Left lung (tissue), 10 donors: ENCODE data around the gene DEFB125. TPM values are rescaled to one million over a fixed set of nuclear protein-coding genes. Genes with fewer than 3 reads are reported as not detected.
"Not testable (repeated sequence)": the region's sequence is repeated elsewhere in the genome, so short reads cannot be mapped to it uniquely, and the experiment has no call there.

ENCODE experiments used
- ATAC-seq: fragments of 200-7000 bp; cut with Tn5 transposase; one replicate; pipeline ENCODE4 v1.9.1; 2020; ENCODE audit warnings: moderate library complexity
- DNase-seq, 4 donors: peaks; one replicate each; pipeline ENCODE4 v3.0.0-alpha.2; 2013 to 2020
- H3K27ac ChIP-seq, 2 donors: fragments of 200-600 bp; sonication (generic) in 1 of 2; one replicate each; pipeline versions ENCODE4 v1.5.0 to v1.8.0; 2020 to 2021
- H3K27me3 ChIP-seq, 2 donors: fragments of 200-600 bp; sonication (generic) in 1 of 2; one replicate each; pipeline versions ENCODE4 v1.5.0 to v1.8.0; 2020 to 2021
- H3K36me3 ChIP-seq, 2 donors: fragments of 200-600 bp; sonication (generic) in 1 of 2; one replicate each; pipeline versions ENCODE4 v1.5.0 to v1.8.0; 2020 to 2021
- H3K4me1 ChIP-seq, 2 donors: fragments of 200-600 bp; one replicate each; pipeline ENCODE4 v1.8.0; 2021
- H3K4me3 ChIP-seq, 2 donors: fragments of 200-600 bp; sonication (generic) in 1 of 2; one replicate each; pipeline versions ENCODE4 v1.5.0 to v1.8.0; 2020 to 2021; ENCODE audit warnings: mild to moderate bottlenecking in 1 of 2
- H3K9me3 ChIP-seq, 2 donors: fragments of 200-600 bp; sonication (generic) in 1 of 2; one replicate each; pipeline versions ENCODE4 v1.5.0 to v1.8.0; 2020 to 2021
- CTCF ChIP-seq, 2 donors: fragments of 200-600 bp; sonication (generic) in 1 of 2; IDR thresholded peaks; one replicate each; pipeline versions ENCODE4 v1.5.0 to v1.8.0; 2021; ENCODE audit warnings: antibody characterized with exemption in 2 of 2
- intact Hi-C, 2 donors: fragments of 100-400 bp; cut with DNase I; formaldehyde crosslinking; loops; one replicate each; pipeline versions ENCODE4 v1.11.2 to v1.14.2; 2022
- polyA plus RNA-seq, 6 donors: library from polyadenylated mRNA; unstranded; fragments of 120-200 nt; gene quantifications; one replicate each; pipeline ENCODE4 v1.2.1, GENCODE V29; 2013; ENCODE audit not compliant: insufficient read length in 6 of 6
- total RNA-seq, 2 donors: library from RNA; stranded (reverse); fragmentation: NEBNext Ultra II Directional; extraction: Animal tissue kit (Norgen Biotek cat#: 25700); gene quantifications; one replicate each; pipeline ENCODE4 v1.2.1, GENCODE V29; 2021
- donor health status: DM: no; HTN: yes; CAD: no.
- donor health status: DM: no; HTN: no; CAD: no.

The DEFB125 gene
- total and polyA plus RNA-seq, 8 donors: not detected

- Histone ChIP-seq H3K36me3 (no peaks in the 10 kb centered on the region), H3K4me3 (no peak overlapping the region), H3K27ac (no peak overlapping the region), H3K9me3 (peaks cover 0 to 16% of the 10 kb centered on the region in 2 donors), H3K27me3 (peaks cover 0 to 20% of the 10 kb centered on the region in 2 donors), H3K4me1 (no peaks in the 10 kb centered on the region)
- intact Hi-C loops: no loop called here
- no peak for TF ChIP-seq CTCF (IDR thresholded peaks at IDR 0.05)
- ATAC-seq (peak; percentile 99), DNase-seq (no peak)
Observed at GRCh38 chr20:90651-91050, 3.2 kb downstream of the DEFB125 start.

GRCh38 chr20:93641-94040 lies 6.2 kb downstream of the DEFB125 start:
- Histone ChIP-seq H3K9me3 (peaks cover 0 to 25% of the 10 kb centered on the region in 2 donors), H3K27me3 (peaks cover 0 to 13% of the 10 kb centered on the region in 2 donors), H3K36me3 (no peaks in the 10 kb centered on the region), H3K4me1 (no peaks in the 10 kb centered on the region), H3K27ac (no peak overlapping the region), H3K4me3 (no peak overlapping the region)
- TF ChIP-seq CTCF (IDR thresholded peaks at IDR 0.05): no peak
- intact Hi-C loops: no loop called here
- DNase-seq (no peak), ATAC-seq (no peak)

- H3K4me3 ChIP-seq: no peak overlapping the region
- H3K27me3 ChIP-seq: peaks cover 0 to 13% of the 10 kb centered on the region in 2 donors
- H3K4me1 ChIP-seq: no peaks in the 10 kb centered on the region
- no peak for TF ChIP-seq CTCF (IDR thresholded peaks at IDR 0.05)
- H3K9me3 ChIP-seq: peaks cover 0 to 25% of the 10 kb centered on the region in 2 donors
- intact Hi-C loops: no loop called here
- H3K27ac ChIP-seq: no peak overlapping the region
- H3K36me3 ChIP-seq: no peaks in the 10 kb centered on the region
- ATAC-seq (no peak), DNase-seq (no peak)
Observed at GRCh38 chr20:95215-95614, 7.7 kb downstream of the DEFB125 start.

- H3K36me3 ChIP-seq, H3K4me1 ChIP-seq, ATAC-seq, intact Hi-C loops, H3K4me3 ChIP-seq, H3K27ac ChIP-seq, DNase-seq: not testable (repeated sequence)
- Histone ChIP-seq H3K27me3 (peaks cover 0 to 14% of the 10 kb centered on the region in 2 donors), H3K9me3 (peaks cover 0 to 25% of the 10 kb centered on the region in 2 donors)
Observed at GRCh38 chr20:97691-98090, 10.2 kb downstream of the DEFB125 start.

- peak; percentile 88 for ATAC-seq
- Histone ChIP-seq H3K9me3 (no peaks in the 10 kb centered on the region), H3K27ac (no peak overlapping the region), H3K27me3 (peaks cover 0 to 43% of the 10 kb centered on the region in 2 donors), H3K4me3 (no peak overlapping the region), H3K4me1 (no peaks in the 10 kb centered on the region), H3K36me3 (no peaks in the 10 kb centered on the region)
- no peak for TF ChIP-seq CTCF (IDR thresholded peaks at IDR 0.05)
- intact Hi-C loops: no loop called here
- DNase-seq: peak in 1 of 4 donors; percentile 10
Observed at GRCh38 chr20:101975-102374, 14.5 kb downstream of the DEFB125 start.

- Histone ChIP-seq H3K9me3 (no peaks in the 10 kb centered on the region), H3K27ac (no peak overlapping the region), H3K4me3 (no peak overlapping the region), H3K36me3 (no peaks in the 10 kb centered on the region), H3K4me1 (no peaks in the 10 kb centered on the region), H3K27me3 (peaks cover 0 to 43% of the 10 kb centered on the region in 2 donors)
- ATAC-seq (peak; percentile 27), DNase-seq (no peak)
- TF ChIP-seq CTCF (IDR thresholded peaks at IDR 0.05): no peak
- intact Hi-C loops: no loop called here
Observed at GRCh38 chr20:103456-103855, 16.0 kb downstream of the DEFB125 start.
